Loucy (cell line): ENCODE results near the gene CIAPIN1.

Source experiments
- EZH2phosphoT487 ChIP-seq: fragments of 200-600 bp; IDR thresholded peaks from 2 replicates; pipeline ENCODE4 v1.6.1; 2018; ENCODE audit warnings: antibody characterized with exemption, mild to moderate bottlenecking, moderate library complexity, borderline replicate concordance
- TF ChIP-seq, protein P1 (sequence below): fragments of 200-600 bp; sonication (generic); conservative IDR thresholded peaks from 2 replicates; pipeline ENCODE4 v1.5.1; 2014; ENCODE audit warnings: mild to moderate bottlenecking, antibody characterized with exemption, low read length

DNA sequence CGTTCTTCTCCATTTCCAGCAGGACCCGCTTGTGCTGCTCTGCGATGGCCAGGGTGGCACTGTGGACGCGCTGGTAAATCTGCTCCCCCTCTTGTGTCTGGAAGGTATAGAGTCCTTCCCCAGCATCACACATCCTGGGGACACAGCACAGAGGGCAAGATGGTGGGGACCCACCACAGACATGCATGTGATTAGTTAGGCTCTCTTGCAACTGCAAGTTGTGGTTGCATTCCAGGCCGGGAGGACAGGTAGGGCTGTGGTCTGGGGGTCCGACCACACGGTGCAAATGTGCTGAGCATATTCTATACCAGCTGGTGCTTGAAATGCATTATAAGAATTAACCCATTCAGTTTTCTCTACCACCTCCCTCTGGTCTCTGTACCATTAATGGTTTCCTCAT is 26.7 kb upstream of the CIAPIN1 start:
- TF ChIP-seq, protein P1, sequence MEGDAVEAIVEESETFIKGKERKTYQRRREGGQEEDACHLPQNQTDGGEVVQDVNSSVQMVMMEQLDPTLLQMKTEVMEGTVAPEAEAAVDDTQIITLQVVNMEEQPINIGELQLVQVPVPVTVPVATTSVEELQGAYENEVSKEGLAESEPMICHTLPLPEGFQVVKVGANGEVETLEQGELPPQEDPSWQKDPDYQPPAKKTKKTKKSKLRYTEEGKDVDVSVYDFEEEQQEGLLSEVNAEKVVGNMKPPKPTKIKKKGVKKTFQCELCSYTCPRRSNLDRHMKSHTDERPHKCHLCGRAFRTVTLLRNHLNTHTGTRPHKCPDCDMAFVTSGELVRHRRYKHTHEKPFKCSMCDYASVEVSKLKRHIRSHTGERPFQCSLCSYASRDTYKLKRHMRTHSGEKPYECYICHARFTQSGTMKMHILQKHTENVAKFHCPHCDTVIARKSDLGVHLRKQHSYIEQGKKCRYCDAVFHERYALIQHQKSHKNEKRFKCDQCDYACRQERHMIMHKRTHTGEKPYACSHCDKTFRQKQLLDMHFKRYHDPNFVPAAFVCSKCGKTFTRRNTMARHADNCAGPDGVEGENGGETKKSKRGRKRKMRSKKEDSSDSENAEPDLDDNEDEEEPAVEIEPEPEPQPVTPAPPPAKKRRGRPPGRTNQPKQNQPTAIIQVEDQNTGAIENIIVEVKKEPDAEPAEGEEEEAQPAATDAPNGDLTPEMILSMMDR: no peak
- no peak for TF ChIP-seq EZH2phosphoT487
